SHP77 treated with DMSO at 0.1 percent for 48 hours (cell line): Measurements from ENCODE around the gene SLC31A1.
"Not testable (repeated sequence)": the region's sequence is repeated elsewhere in the genome, so short reads cannot be mapped to it uniquely, and the experiment has no call there.

Experiments used
- DNase-seq: peaks from one replicate; lab custom pipeline; 2025; lab: John Stamatoyannopoulos, UW

SLC31A1 gene

GRCh38 chr9:113220467-113221002 lies 809 bp upstream of the SLC31A1 start:
- DNase-seq: no peak

GRCh38 chr9:113221800-113222481 lies 597 bp downstream of the SLC31A1 start:
- no peak for DNase-seq

DNA sequence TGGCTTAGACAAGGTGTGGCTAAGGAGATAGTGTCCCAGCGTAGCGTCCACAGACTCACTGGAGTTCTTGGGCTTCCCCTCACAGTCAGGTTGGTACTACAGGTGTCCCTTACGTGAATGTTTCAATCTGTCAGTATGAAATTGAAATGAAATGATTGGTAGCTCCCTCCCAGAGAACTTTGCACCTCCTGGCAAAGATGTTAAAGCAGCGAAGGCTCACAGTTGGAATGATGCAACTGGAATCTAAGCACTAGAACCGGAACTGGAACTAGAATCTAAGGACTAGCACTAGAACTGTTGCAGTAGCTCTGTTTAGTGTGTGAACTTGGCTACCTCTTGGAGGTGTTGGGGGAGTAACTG lies 1.1 kb downstream of the SLC31A1 start:
- no peak for DNase-seq

DNA sequence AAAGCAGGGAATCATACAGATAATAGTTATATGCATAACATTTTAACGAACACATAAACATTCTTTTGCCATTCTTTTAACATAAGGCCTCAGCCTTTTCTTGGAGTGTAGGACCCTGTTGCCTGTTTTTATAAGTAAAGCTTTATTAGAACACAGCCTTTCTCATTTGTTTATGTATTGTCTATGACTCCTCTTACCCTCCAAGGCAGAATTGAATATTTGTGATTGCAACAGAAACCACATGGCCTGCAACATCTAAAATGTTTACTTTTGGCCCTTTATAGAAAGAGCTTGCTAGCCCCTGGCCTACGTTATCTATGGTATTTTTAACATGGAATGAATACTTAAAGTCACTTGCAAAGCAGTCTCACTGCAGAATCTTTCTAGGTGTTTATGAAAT lies 2.6 kb downstream of the SLC31A1 start:
- no peak for DNase-seq

GRCh38 chr9:113227436-113227835 lies 6.1 kb downstream of the SLC31A1 start:
- DNase-seq: no peak

DNA sequence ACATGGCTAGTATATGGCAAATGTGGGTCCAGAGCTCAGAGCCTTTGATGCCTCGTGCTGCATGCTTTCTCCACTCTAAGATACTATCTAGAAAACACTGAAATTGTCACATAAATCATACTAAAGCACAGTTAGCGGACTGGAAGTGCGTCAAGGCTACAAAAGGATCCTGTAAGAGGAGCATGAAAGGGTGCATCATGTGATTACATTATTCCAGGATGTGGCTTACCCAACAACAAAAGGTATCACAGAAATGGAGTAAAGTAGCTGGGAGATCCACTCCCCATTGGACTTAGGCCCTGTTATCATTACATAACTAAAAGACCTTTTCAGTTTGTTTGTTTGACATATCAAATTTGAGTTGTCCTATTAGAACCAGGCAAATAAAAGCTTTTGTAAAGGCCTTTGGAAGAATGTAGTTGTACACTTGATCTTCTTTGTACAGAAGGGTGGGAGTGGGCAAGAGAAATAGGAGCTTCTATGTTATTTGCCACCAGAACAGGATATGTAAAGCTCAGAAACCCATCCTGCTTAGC lies 6.9 kb downstream of the SLC31A1 start:
- DNase-seq: no peak

- DNase-seq: no peak
Measured at GRCh38 chr9:113231701-113232100, 10.4 kb downstream of the SLC31A1 start.

- DNase-seq: not testable (repeated sequence)
Measured at GRCh38 chr9:113235701-113236255, 14.4 kb downstream of the SLC31A1 start.

DNA sequence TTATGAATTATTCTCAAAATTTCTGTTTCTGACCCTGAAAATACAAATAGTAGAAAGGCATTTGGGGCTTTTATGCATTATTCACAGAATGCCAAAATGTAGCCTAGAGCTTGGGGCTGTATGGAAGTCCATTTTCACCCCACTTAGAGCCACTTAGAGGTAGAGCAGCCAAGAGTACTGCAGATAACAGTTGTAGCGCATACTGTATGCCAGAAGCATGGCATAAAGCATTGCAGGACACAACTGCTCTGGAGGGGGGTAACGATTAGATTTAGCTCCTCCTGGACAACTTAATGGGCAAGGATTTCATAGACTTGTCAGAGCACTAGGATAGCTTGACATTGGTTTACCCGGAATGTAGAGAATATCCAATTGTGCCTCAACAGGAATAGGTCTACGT lies 15.7 kb downstream of the SLC31A1 start:
- DNase-seq: no peak

DNA sequence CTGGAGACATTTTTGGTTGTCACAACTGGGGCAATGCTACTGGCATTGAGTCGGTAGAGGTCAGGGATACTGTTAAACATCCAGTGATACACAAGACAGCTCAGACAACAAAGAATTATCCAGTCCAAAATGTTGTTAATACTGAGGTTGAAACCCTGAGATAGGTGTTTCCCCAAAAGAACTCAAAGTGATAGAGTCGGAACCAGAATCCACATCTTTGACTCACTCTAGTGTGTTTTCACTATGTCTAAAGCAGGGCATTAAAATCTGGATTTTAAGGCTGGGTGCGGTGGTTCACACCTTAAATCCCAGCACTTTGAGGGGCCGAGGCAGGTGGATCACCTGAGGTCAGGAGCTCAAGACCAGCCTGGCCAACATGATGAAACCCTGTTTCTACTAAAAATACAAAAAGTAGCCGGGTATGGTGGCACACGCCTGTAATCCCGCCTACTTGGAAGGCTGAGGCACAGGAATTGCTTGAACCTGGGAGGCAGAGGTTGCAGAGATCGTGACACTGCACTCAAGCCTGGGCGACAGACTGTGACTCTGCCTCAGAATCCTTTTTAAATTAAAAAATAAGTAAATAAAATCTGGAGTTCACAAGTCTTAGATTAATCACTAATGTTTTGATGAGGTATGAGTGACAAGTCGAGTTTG lies 17.0 kb downstream of the SLC31A1 start:
- DNase-seq: no peak

DNA sequence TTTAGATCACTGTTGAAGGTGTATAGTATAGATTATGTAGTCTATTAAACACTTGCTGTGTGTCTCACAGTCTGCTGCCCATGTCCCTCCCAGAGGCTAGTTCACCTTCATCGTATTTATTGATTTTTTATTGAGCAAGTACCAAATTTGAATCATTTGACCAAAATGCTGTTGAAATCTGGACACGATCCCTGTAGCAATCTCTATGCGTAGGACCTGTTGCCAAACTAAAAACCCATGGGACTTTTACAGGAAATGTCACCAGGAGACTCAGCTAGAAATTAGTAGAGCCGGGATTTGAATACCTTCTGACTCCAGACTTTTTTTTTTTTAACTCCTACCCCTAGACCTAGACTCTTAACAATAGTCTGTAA lies 17.5 kb downstream of the SLC31A1 start:
- no peak for DNase-seq

DNA sequence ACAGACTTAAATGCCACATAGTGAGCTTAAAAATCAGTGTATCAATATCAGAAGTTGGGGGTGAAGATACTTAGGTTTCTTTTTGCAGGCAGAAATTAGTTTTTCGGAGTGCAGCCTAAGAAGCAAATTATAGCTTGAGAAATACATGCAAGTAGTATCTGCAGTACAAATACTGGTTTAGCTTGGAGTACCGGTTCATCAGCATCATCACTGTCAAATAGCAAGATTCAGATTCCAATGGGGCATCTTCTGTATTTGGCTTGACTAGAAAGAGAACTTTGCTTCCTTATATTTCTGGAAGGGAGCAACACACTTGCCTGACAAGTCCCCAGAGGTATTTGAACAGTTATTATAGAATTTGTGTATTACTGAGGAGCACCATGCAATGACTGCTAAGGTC lies 19.8 kb downstream of the SLC31A1 start:
- no peak for DNase-seq

GRCh38 chr9:113244556-113244955 lies 23.2 kb downstream of the SLC31A1 start:
- no peak for DNase-seq

DNA sequence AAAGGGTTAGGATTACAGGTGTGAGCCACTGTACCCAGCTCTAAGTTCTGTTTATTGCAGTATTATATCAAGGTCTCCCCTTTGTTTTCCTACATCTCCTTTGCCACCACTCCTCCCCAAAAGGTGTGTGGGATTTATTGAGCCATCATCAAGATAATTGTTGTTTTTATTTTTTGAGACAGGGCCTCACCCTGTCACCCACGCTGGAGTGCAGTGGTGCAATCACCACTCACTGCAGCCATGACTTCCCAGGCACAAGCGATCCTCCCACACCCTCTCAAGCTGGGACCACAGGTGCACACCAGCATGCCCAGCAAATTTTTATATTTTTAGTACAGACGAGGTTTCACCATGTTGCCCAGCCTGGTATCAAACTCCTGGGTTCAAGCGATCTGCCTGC lies 24.6 kb downstream of the SLC31A1 start:
- DNase-seq: no peak

DNA sequence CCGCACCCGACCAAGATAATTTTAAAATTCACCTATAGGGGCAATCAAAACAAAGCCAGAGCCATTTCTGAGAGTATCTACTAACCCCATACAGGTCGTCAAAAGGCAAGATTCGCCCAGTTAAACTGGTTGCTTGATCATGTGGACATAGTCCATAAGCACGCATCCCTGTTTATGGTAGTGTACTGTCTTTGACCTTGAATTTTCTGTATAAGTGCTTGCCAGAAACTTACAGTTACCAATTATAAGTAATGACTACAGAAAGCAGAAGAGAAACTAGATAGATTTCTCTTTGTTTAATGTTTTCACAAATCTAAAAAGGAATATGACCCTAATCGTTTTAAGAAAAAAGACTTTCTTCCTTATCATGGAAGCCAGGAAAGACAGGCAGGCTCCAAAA lies 25.6 kb downstream of the SLC31A1 start:
- DNase-seq: no peak

DNA sequence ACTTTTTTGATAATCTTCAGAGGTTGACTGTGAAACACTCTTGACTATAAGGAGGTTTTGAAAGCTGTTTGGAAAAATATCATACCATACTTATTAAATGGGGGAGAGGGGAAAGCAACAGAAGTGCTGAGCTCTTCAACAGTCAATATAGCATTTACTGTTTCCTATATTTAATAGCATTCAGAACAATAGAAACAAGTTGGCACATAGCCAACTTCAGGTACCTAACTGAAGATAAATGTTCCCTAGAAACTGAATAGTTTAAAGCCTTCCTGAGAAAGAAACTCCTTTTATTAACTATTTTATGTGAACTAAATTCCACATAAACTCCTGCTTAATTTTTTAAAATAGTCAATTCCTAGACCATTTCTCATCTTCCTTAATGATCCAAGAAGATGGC lies 26.3 kb downstream of the SLC31A1 start:
- no peak for DNase-seq

GRCh38 chr9:113249661-113250060 lies 28.3 kb downstream of the SLC31A1 start:
- DNase-seq: not testable (repeated sequence)

- DNase-seq: no peak
Measured at GRCh38 chr9:113250807-113251206, 29.5 kb downstream of the SLC31A1 start.

- no peak for DNase-seq
Measured at GRCh38 chr9:113254991-113255390, 33.6 kb downstream of the SLC31A1 start.

DNA sequence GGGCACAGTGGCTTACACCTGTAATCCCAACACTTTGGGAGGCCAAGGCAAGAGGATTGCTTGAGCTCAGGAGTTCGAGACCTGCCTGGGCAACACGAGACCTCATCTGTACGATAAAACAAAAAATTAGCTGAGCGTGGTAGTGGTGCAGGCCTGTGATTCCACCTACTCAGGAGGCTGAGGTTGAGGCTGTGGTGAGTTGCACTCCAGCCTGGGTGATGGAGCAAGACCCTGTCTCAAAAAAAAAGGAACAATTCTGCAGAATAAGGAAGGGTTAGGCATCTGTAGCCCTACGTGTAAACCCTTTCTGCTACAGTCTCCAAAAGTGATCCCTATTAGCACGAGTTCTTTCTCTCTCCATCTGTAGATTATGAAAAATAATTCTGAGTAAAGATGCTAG lies 34.1 kb downstream of the SLC31A1 start:
- DNase-seq: no peak

DNA sequence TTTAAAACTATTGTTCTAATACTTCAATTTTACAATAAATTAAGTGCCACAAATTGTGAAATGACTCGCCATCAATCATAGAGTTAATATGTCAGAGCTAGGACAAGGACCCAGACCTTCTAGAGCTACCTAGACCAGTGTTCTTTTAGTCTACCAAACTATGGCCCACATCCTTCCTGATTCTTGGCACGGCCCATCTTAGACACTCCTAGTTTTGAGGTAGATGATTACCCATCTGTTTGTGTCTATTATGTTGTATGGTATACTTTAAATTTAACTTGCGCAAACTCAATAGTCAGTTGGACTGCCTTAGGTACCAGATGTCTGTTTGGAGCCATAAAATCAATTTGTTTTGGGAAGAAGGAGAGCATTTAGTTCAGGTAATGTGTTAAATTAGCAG lies 36.5 kb downstream of the SLC31A1 start:
- no peak for DNase-seq

DNA sequence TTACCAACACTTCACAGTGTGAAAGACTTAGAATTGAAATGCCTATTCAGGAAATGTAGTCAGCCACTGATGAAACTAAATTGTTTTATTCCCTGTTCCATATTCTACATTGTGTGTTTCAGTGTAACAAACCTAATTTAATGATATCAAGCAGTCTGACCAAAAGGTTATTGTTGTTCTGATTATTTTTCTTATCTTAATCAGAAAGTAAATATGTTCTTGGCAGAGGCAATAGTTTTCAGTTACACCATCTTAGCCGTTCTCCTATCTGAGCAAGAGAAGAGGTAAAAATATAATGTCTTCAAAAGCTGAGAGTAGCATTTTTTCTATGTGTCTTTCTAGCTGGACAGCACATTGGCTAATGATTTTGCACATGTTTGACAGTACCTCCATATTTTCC lies 36.9 kb downstream of the SLC31A1 start:
- DNase-seq: no peak
